ENCODE results near the gene TMEM63C. TPM values are rescaled to one million over a fixed set of nuclear protein-coding genes. Genes with fewer than 3 reads are reported as not detected.

TMEM63C gene
- polyA plus RNA-seq, 5 donors, result 0.29 to 1.2 (median 0.52) TPM

Other genes with a start within 250 kb of the TMEM63C start
- 10 to 100 TPM; 24.7 to 49.4 (median 31.3) TPM for gene IRF2BPL, start 153.1 kb upstream of the TMEM63C start, polyA plus RNA-seq (ENCODE audit: insufficient read depth in 1 of 5, insufficient read length in 5 of 5, low replicate concordance in 1 of 5)
- gene CIPC, start 83.5 kb upstream of the TMEM63C start, polyA plus RNA-seq (ENCODE audit: insufficient read depth in 1 of 5, insufficient read length in 5 of 5, low replicate concordance in 1 of 5), result 10 to 100 TPM; 19.0 to 26.0 (median 24.6) TPM
- under 1 TPM in 3 of 5 donors, not detected in 2; 0.05 to 0.08 (median 0.06) TPM for gene ZDHHC22, start 40.0 kb upstream of the TMEM63C start, polyA plus RNA-seq (ENCODE audit: insufficient read depth in 1 of 5, insufficient read length in 5 of 5, low replicate concordance in 1 of 5)
- not detected for gene NGB, start 89.4 kb downstream of the TMEM63C start, polyA plus RNA-seq (ENCODE audit: insufficient read depth in 1 of 5, insufficient read length in 5 of 5, low replicate concordance in 1 of 5)
- 10 to 100 TPM; 24.0 to 32.2 (median 31.0) TPM for gene POMT2, start 139.1 kb downstream of the TMEM63C start, polyA plus RNA-seq (ENCODE audit: insufficient read depth in 1 of 5, insufficient read length in 5 of 5, low replicate concordance in 1 of 5)
- gene GSTZ1, start 139.2 kb downstream of the TMEM63C start, polyA plus RNA-seq (ENCODE audit: insufficient read depth in 1 of 5, insufficient read length in 5 of 5, low replicate concordance in 1 of 5), result 10 to 100 TPM; 18.4 to 25.0 (median 20.4) TPM
- 10 to 100 TPM; 13.4 to 19.9 (median 16.3) TPM for gene TMED8, start 195.3 kb downstream of the TMEM63C start, polyA plus RNA-seq (ENCODE audit: insufficient read depth in 1 of 5, insufficient read length in 5 of 5, low replicate concordance in 1 of 5)
- 1 to 10 TPM; 3.0 to 5.7 (median 3.5) TPM for gene SAMD15, start 195.6 kb downstream of the TMEM63C start, polyA plus RNA-seq (ENCODE audit: insufficient read depth in 1 of 5, insufficient read length in 5 of 5, low replicate concordance in 1 of 5)
- gene NOXRED1, start 241.7 kb downstream of the TMEM63C start, polyA plus RNA-seq (ENCODE audit: insufficient read depth in 1 of 5, insufficient read length in 5 of 5, low replicate concordance in 1 of 5), result 1 to 10 TPM; 1.5 to 3.0 (median 1.8) TPM

Measured in right lung (tissue), 5 donors.